ENCODE measurements around the gene APOL2. TPM values are rescaled to one million over a fixed set of nuclear protein-coding genes. Genes with fewer than 3 reads are reported as not detected.

APOL2 gene
- total and polyA plus RNA-seq, 9 donors: 13.6 to 38.1 (median 28.2) TPM

GRCh38 chr22:36286096-36286957, 47.0 kb upstream of the APOL2 start:
- Histone ChIP-seq H3K36me3 (no peaks in the 10 kb centered on the region), H3K27ac (peak overlapping the region in 1 of 2 donors; percentile 49), H3K4me3 (no peak overlapping the region), H3K9me3 (no peaks in the 10 kb centered on the region), H3K27me3 (no peaks in the 10 kb centered on the region), H3K4me1 (ENCODE audit: insufficient read depth) (no peaks in the 10 kb centered on the region)
- peak; percentile 78 to 90 (median 85) for DNase-seq
- WGBS, 3 donors: 48 to 56% (median 50%) methylated on average over 28 of the region's 28 CpGs
- TF ChIP-seq EP300 (IDR thresholded peaks at IDR 0.05): no peak
- TF ChIP-seq CTCF (IDR thresholded peaks at IDR 0.05): peak; percentile 85 to 95 (median 91)
- peak; percentile 6 for TF ChIP-seq POLR2A (IDR thresholded peaks at IDR 0.05)
- intact Hi-C loops (cut with DNase I): loop anchor here (5.0 to 10.0 kb wide), 4 partner anchors 64 to 94 kb away; no protein-coding TSS in a partner anchor

GRCh38 chr22:36285545-36285944, 46.2 kb upstream of the APOL2 start:
- TF ChIP-seq CTCF (IDR thresholded peaks at IDR 0.05): no peak
- TF ChIP-seq POLR2A (IDR thresholded peaks at IDR 0.05): no peak
- TF ChIP-seq EP300 (IDR thresholded peaks at IDR 0.05): no peak
- Histone ChIP-seq H3K27me3 (no peaks in the 10 kb centered on the region), H3K4me1 (ENCODE audit: insufficient read depth) (no peaks in the 10 kb centered on the region), H3K36me3 (no peaks in the 10 kb centered on the region), H3K27ac (no peak overlapping the region), H3K4me3 (no peak overlapping the region), H3K9me3 (no peaks in the 10 kb centered on the region)
- peak in 1 of 5 donors; percentile 48 for DNase-seq
- 70 to 85% (median 74%) methylated on average over 21 of the region's 21 CpGs for WGBS, 3 donors
- intact Hi-C loops (cut with DNase I): loop anchor here (5.0 to 10.0 kb wide), 4 partner anchors 63 to 93 kb away; no protein-coding TSS in a partner anchor

- no peak for TF ChIP-seq EP300 (IDR thresholded peaks at IDR 0.05)
- TF ChIP-seq CTCF (IDR thresholded peaks at IDR 0.05): no peak
- TF ChIP-seq POLR2A (IDR thresholded peaks at IDR 0.05): no peak
- intact Hi-C loops (cut with DNase I): loop anchor here (5.0 to 10.0 kb wide), 4 partner anchors 63 to 93 kb away; no protein-coding TSS in a partner anchor
- peak in 3 of 5 donors; percentile 51 to 73 (median 53) for DNase-seq
Measured at GRCh38 chr22:36285017-36285416, 45.7 kb upstream of the APOL2 start.

GRCh38 chr22:36284171-36284571, 44.8 kb upstream of the APOL2 start:
- Histone ChIP-seq H3K27me3 (no peaks in the 10 kb centered on the region), H3K4me3 (no peak overlapping the region), H3K36me3 (no peaks in the 10 kb centered on the region), H3K9me3 (no peaks in the 10 kb centered on the region), H3K4me1 (ENCODE audit: insufficient read depth) (no peaks in the 10 kb centered on the region), H3K27ac (no peak overlapping the region)
- peak in 2 of 5 donors; percentile 40 to 42 for DNase-seq
- intact Hi-C loops (cut with DNase I): loop anchor here in 3 of 4 donors (5.0 to 10.0 kb wide), 2 partner anchors 89 to 137 kb away; no protein-coding TSS in a partner anchor
- 88 to 93% (median 90%) methylated on average over 18 to 24 of the region's 24 CpGs for WGBS, 3 donors
- no peak for TF ChIP-seq POLR2A (IDR thresholded peaks at IDR 0.05)
- no peak for TF ChIP-seq EP300 (IDR thresholded peaks at IDR 0.05)
- no peak for TF ChIP-seq CTCF (IDR thresholded peaks at IDR 0.05)

More at GRCh38 chr22:36285017-36285416, 45.7 kb upstream of the APOL2 start:
- H3K9me3 ChIP-seq: no peaks in the 10 kb centered on the region
- H3K27me3 ChIP-seq: no peaks in the 10 kb centered on the region
- 26 to 50% (median 33%) methylated on average over 12 of the region's 12 CpGs for WGBS, 3 donors
- no peak overlapping the region for H3K27ac ChIP-seq
- no peaks in the 10 kb centered on the region for H3K36me3 ChIP-seq
- H3K4me3 ChIP-seq: no peak overlapping the region
- no peaks in the 10 kb centered on the region for H3K4me1 ChIP-seq (ENCODE audit: insufficient read depth)

Measured in ovary (tissue), 9 donors.